Brain microvascular endothelial cell (primary cell): ENCODE data around the gene ZRANB1.
A peak's percentile ranks its signal among the peaks of the same experiment; 100 is the strongest.

Experiments
- DNase-seq: peaks from one replicate; pipeline ENCODE4 v3.0.0-alpha.2; 2020
- H3K27ac ChIP-seq: fragments of 250-450 bp; sonication (Bioruptor Pico); 2 replicates; pipeline ENCODE4 v1.5.1; 2020; ENCODE audit warnings: mild to moderate bottlenecking, moderate library complexity
- H3K27me3 ChIP-seq: fragments of 250-450 bp; sonication (Bioruptor Pico); replicated peaks from 2 replicates; pipeline ENCODE4 v1.5.1; 2020; ENCODE audit warnings: mild to moderate bottlenecking
- H3K36me3 ChIP-seq: fragments of 250-450 bp; sonication (Bioruptor Pico); replicated peaks from 2 replicates; pipeline ENCODE4 v1.5.1; 2020; ENCODE audit warnings: mild to moderate bottlenecking
- H3K4me3 ChIP-seq: 2 replicates; pipeline ENCODE4 v1.5.1; 2011; ENCODE audit warnings: low read depth, mild to moderate bottlenecking, control low read depth, low read length, moderate library complexity
- in situ Hi-C: cut with HindIII; loops from 2 replicates; pipeline ENCODE4 v1.10.0; 2017; ENCODE audit warnings: low sequenced_read_pairs, low pct_ligation_motif_present
- TF ChIP-seq, protein P1 (sequence below): IDR thresholded peaks from 2 replicates; pipeline ENCODE4 v1.5.1; 2011; ENCODE audit warnings: low read depth, mild to moderate bottlenecking, moderate library complexity, low read length, control low read depth, inconsistent platforms; ENCODE audit errors: missing control alignments

The ZRANB1 gene

DNA sequence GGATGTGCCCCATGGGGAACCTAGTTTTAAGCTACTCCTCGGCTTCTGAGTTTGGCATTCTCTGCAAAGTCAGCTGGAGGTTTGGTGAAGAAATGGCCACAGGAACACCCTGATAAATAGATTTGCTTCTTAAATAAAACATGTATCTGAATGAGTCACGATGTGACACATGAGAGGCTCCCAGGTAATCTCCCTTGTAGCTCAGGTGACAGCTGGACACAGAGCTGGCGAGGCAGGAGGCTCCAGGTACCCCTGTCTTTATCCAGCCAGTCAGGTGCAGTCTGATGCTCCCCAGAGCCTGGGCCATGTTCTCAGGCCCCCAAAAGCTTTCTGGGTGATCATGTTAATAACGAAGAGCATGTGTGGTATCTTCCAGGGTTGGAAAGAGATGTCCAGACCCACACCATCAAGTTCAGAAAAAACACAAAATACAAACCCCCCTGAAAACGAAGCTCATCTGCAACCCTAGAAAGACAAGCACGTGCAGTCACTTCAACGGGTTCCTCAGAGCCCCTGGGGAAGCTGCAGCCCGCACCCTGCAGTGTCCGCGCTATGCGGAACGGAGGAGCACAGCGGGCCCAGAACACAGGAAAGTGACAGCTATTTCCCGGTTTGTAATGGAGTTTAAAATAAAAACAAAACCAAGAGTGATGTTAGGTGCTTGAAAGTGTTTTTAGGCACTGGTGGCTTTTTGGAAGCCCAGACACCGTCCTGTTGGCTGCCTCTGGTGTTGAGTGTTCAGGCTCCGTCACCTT is 69.4 kb downstream of the ZRANB1 start:
- no peaks in the 10 kb centered on the region for H3K27me3 ChIP-seq
- no peak for DNase-seq
- H3K27ac ChIP-seq, result no peak overlapping the region
- H3K36me3 ChIP-seq, result peaks cover 3% of the 10 kb centered on the region
- in situ Hi-C loops, result no loop called here
- no peak overlapping the region for H3K4me3 ChIP-seq
- TF ChIP-seq, protein P1, sequence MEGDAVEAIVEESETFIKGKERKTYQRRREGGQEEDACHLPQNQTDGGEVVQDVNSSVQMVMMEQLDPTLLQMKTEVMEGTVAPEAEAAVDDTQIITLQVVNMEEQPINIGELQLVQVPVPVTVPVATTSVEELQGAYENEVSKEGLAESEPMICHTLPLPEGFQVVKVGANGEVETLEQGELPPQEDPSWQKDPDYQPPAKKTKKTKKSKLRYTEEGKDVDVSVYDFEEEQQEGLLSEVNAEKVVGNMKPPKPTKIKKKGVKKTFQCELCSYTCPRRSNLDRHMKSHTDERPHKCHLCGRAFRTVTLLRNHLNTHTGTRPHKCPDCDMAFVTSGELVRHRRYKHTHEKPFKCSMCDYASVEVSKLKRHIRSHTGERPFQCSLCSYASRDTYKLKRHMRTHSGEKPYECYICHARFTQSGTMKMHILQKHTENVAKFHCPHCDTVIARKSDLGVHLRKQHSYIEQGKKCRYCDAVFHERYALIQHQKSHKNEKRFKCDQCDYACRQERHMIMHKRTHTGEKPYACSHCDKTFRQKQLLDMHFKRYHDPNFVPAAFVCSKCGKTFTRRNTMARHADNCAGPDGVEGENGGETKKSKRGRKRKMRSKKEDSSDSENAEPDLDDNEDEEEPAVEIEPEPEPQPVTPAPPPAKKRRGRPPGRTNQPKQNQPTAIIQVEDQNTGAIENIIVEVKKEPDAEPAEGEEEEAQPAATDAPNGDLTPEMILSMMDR, result no peak

DNA sequence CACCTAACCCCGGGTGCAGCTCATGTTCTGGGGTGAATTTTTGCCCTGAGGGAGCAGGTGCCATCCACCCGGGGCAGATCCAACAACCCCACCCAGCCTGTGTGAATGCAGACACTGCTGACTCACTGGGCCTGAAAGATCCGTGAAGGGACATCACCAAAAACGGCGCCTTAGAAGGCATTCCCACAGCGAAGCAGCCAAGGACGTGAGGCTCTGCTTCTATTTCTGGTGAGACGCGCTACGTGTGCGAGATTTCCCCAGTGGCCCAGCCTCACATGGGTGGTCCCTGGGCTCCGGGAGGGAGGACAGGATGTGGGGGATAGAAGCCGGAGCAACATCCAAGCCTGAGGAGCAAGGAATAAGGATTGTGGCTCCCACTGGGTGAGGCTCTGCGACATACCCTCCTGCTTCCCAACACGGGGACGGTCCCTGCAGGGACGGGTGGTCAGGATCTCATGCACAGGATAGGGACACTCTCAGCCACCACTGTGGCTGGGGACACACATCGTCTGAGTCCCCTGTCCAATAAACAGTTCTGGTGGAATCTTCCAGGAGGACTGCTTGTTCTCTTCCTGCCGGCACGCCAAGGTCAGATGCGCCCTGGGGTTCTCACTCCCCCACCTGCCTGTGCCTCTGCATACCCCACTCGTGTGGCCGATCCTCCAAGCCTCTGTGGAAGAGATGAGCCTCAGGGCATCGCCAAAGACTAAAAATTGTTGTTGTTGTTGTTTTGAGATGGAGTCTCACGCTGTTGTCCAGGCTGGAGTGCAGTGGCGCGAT is 70.2 kb downstream of the ZRANB1 start:
- no peak overlapping the region for H3K27ac ChIP-seq

DNA sequence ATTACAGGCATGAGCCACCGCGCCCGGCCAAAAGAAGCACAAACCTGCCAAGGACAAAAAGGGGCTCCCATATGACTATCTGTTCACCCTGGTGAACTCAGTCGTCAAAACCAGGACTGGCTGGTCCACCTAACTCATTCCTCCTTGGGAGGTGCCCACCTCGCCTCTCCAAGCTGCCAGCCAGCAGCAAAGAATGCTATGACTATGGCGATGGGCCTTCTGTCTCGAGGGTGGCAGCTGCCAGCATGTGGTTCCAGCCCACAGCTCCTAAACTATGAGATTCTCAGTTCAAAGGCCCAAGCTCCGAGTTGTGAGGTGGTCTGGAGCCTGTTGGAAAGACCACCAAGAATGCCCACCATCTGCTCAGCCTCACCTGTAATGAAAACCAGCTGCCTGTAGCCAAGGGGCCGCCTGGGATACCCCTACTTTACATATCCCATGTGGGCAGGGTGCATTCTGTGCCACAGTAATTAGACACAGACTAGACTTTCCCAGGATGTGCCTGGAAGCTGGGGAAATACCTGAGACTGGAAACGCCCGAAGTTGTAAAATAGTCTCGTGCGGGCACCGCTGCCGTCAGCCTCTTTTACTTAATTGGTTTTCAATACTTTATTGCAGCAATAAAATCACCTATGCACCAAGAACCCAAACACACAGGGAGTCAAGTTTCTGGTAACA is 71.1 kb downstream of the ZRANB1 start:
- DNase-seq, result no peak
- in situ Hi-C loops, result no loop called here
- Histone ChIP-seq H3K36me3 (peaks cover 3% of the 10 kb centered on the region), H3K27me3 (no peaks in the 10 kb centered on the region), H3K4me3 (no peak overlapping the region), H3K27ac (no peak overlapping the region)
- TF ChIP-seq, protein P1, result no peak

More for the DNA sequence above, 70.2 kb downstream of the ZRANB1 start:
- in situ Hi-C loops, result no loop called here
- Histone ChIP-seq H3K4me3 (no peak overlapping the region), H3K27me3 (no peaks in the 10 kb centered on the region), H3K36me3 (peaks cover 3% of the 10 kb centered on the region)
- TF ChIP-seq, protein P1, result no peak
- DNase-seq, result peak; percentile 22

DNA sequence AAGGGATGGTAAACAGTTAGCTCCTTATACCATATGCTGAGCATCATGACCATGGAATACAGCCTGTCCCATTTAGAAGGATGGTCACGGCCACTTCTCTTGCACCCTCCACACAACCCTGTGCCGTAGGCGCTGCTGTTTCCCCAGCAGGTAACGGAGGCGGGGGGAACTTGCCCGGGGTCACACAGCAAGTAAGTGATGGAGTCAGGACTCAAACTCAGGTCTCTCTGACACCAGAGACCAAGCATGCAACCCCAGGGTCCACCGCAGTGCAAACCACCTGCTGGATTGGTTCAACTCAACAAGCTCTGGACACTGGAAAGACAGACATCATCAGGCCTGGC is 71.6 kb downstream of the ZRANB1 start:
- DNase-seq, result no peak

DNA sequence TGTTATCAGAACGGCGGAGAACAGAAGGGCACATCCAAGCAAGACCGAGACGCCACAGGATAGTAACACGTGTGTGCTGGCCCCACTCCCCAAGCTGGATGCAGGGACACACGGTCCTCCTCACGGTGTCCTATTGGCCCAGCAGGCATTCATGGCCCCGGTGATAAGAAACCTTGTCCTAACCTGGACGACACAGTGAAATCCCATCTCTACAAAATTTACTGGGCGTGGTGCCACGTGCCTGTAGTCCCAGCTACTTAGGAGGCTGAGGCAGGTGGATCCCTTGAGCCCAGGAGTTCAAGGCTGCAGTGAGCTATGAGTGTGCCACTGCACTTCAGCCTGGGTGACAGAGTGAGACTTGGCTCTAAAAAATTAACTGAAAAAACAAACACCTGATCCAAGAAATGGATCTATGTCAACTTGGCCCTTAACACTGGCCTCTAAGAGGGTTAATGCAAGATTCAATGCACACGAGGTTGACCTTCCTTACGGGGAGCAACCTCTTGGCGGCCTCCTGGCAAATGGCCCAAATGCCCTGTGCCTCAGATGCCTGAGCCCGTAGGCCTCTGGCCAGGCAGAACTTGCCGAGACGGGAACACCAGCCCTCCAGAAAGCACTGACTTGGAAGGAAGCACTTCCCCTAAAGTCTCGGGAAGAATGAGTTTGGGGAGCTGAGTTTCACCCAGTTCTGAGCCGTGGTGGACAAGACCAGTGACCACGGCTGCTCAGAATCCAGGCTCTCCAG is 72.3 kb downstream of the ZRANB1 start:
- TF ChIP-seq, protein P1, result no peak

More for the DNA sequence above, 71.6 kb downstream of the ZRANB1 start:
- H3K27me3 ChIP-seq, result no peaks in the 10 kb centered on the region
- peaks cover 3% of the 10 kb centered on the region for H3K36me3 ChIP-seq
- H3K4me3 ChIP-seq, result no peak overlapping the region
- in situ Hi-C loops, result no loop called here
- no peak overlapping the region for H3K27ac ChIP-seq
- TF ChIP-seq, protein P1, result no peak

More for the DNA sequence above, 72.3 kb downstream of the ZRANB1 start:
- Histone ChIP-seq H3K27me3 (no peaks in the 10 kb centered on the region), H3K36me3 (peaks cover 3% of the 10 kb centered on the region), H3K4me3 (no peak overlapping the region), H3K27ac (no peak overlapping the region)
- in situ Hi-C loops, result no loop called here
- no peak for DNase-seq
